GM21786 (cell line): ENCODE data around the gene LANCL3.
"Not testable (repeated sequence)": the region's sequence is repeated elsewhere in the genome, so short reads cannot be mapped to it uniquely, and the experiment has no call there.

Experiments used
- ATAC-seq: cut with Tn5 transposase; IDR thresholded peaks from one replicate; pipeline ENCODE4 v1.9.1; 2021; ENCODE audit not compliant: unreplicated experiment

The LANCL3 gene

DNA sequence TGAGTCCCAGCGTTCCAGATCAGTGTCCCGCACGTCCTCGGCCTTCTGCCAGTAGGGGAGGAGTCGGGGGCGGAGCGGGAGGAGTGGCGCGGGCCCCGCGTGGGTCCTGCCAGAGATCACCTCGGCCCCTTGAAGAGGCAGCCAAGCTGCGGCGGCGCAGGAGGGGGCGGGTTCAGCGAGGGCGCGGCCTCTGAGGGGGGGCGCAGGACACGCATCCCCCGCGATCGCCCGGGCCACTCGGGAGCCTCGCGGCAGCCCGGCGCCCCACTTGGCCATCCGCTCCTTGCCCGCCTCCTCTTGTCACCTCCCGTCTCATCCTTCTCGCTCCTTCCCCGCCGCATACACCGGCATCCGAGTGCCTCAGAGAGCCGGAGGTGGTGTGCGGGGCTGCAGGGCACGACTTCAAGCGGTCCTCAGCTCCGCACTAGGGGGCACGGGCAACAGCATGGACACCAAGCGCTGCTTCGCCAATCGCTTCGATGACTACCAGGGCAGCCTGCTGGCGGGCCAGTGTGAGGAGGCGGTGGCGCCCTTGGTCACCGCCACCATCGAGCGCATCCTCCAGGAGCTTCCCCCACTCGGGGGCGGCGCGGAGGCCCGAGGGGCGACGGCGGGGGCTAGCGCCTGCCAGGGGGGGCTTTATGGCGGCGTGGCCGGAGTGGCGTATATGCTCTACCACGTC lies at the start of gene LANCL3:
Gene LANCL3 (plus strand): TSS at position 236 of the 682 bp plus-strand sequence. CDS start 210 bp downstream, at position 446.
- not testable (repeated sequence) for ATAC-seq

- not testable (repeated sequence) for ATAC-seq
Observed at GRCh38 chrX:37523673-37524072, 47.8 kb upstream of the LANCL3 start.

GRCh38 chrX:37541991-37542390 lies 29.5 kb upstream of the LANCL3 start:
- no peak for ATAC-seq

GRCh38 chrX:37542791-37543190 lies 28.7 kb upstream of the LANCL3 start:
- no peak for ATAC-seq

- ATAC-seq = no peak
Observed at GRCh38 chrX:37543324-37543723, 28.1 kb upstream of the LANCL3 start.

GRCh38 chrX:37544531-37544930 lies 26.9 kb upstream of the LANCL3 start:
- ATAC-seq = not testable (repeated sequence)

- ATAC-seq = no peak
Observed at GRCh38 chrX:37545066-37545465, 26.4 kb upstream of the LANCL3 start.

DNA sequence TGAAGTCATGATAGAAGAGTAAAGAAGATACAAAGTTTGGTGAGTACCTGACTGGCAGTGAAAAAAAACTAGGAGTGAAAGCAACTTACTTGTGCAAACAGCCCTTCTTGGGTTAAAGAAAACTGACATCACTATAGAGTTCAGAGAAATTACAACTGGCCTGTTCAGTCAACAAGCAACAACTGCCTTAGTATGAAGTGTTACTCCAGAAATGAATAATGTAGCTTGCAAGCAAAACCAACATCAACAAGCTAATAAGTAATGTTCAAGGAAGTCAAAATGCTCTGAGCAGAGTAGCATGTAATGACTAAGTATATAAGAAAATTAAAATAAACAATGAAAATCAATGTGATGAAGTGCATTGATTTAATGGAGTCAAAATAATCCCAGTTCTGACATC lies 21.8 kb upstream of the LANCL3 start:
- not testable (repeated sequence) for ATAC-seq

- ATAC-seq = no peak
Observed at GRCh38 chrX:37553476-37553875, 18.0 kb upstream of the LANCL3 start.

GRCh38 chrX:37565254-37565653 lies 6.2 kb upstream of the LANCL3 start:
- ATAC-seq = not testable (repeated sequence)

DNA sequence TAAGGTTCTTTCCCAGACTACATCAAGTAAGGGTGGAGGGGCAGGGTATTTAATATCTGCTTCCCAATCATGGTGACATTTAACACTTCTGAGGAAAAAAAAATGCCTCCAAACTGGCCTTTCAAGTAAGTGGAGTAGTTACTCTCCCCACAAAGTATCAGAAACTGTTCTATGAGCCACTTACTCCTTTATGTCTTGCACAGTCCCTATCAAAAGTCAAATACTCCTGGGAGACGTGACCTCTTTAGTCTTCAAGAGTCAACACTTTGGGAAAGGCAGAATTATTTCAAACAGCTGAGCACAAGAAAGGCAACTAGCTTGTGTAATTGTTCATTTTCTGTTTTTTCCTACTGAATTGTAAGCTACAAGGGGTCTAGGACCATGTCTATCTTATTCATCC lies 1.1 kb upstream of the LANCL3 start:
- not testable (repeated sequence) for ATAC-seq

- not testable (repeated sequence) for ATAC-seq
Observed at GRCh38 chrX:37572108-37572587, 687 bp downstream of the LANCL3 start.

DNA sequence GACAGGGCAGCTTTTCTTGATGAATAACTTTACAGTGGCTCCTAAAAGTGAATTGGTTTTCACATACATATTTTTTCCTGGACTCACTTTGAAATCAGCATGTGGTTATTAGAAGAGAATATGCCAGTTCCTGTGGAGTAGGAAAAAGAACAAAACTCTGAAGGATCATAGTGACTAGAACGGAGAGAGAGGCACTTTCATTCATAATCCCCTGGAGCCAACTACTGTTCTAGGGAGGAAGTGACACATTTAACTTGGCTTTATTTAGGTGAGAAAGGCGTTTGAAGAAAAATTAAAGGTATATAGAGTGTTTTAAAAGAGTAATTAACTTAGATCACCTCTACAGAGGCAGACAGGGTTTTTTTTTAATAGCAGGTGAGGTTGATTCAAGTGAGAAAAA lies 1.7 kb downstream of the LANCL3 start:
- not testable (repeated sequence) for ATAC-seq

GRCh38 chrX:37578045-37578444 lies 6.6 kb downstream of the LANCL3 start:
- no peak for ATAC-seq

DNA sequence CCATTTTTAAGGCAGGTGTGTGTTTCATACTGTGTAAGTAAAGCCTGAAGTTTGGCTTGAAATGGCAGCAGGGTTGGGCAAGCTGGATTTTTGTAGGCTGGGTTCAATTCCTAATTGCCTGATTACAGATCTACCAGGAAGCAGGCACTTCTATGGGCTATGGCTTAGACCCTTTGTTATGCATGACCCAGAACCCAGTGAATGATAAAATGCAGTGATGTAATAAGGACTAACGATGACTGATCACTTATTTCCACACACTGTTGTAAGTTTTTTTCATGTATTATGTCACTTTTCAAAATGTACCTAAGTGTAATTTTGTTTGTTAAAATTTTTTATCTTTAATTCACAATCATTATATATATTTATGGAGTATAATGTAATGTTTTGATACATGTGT lies 8.6 kb downstream of the LANCL3 start:
- ATAC-seq = no peak

DNA sequence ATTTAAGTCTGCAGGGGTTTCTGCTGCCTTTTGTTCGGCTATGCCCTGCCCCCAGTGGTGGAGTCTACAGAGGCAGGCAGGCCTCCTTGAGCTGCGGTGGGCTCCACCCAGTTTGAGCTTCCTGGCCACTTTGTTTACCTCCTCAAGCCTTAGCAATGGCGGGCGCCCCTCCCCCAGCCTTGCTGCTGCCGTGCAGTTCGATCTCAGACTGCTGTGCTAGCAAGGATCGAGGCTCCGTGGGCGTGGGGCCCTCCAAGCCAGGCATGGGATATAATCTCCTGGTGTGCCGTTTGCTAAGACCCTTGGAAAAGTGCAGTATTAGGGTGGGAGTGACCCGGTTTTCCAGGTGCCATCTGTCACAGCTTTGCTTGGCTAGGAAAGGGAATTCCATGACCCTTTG lies 15.9 kb downstream of the LANCL3 start:
- ATAC-seq = not testable (repeated sequence)

- ATAC-seq = no peak
Observed at GRCh38 chrX:37590047-37590446, 18.6 kb downstream of the LANCL3 start.

DNA sequence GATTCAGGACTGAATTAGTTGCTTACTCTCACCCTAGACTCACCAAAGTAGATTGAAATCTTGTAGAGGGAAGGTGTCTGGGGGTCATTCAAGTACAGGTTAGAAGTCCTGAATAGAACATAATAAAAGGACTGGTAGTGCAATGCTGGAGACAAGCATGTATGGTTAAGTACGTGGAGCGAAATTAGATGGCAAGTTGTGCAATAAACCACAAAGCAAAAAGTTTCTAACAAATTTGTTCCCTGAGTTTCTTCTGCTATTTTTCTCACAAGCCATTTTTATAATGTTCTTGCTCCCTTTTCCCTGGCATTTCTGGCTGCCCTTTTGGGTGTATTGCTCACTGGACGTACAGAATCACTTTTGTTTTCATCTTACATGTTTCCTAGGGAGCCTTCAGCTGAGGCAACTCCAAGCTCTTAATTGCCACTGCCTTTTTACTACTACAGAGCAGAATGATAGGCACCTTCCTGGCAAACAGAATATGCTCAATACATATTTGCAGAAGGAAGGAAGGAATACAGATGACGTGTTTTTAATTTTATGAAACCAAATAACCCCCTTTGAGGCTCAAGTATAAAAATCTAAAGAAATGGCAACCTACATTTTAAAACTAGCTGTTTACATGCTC lies 23.4 kb downstream of the LANCL3 start:
- no peak for ATAC-seq

DNA sequence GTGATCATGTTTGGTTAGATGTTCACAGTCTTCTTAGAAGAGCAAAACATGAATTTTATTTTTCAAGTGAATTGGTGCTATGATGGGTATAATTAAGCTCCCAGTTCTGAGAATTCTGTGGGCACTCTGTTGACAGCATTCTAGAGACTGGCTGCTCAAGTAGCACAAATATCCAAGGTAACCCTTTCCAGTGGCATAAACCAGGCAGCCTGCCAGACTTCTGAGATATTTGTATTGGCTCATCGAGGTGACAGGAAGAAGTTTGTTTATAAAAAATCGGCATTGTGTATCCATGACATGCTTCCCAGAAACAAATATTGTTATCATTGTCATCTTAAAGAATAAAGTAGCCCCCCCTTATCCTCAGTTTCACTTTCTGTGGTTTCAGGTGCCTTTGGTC lies 28.3 kb downstream of the LANCL3 start:
- no peak for ATAC-seq

- no peak for ATAC-seq
Observed at GRCh38 chrX:37603938-37604409, 32.5 kb downstream of the LANCL3 start.

GRCh38 chrX:37607243-37607642 lies 35.8 kb downstream of the LANCL3 start:
- ATAC-seq = no peak

DNA sequence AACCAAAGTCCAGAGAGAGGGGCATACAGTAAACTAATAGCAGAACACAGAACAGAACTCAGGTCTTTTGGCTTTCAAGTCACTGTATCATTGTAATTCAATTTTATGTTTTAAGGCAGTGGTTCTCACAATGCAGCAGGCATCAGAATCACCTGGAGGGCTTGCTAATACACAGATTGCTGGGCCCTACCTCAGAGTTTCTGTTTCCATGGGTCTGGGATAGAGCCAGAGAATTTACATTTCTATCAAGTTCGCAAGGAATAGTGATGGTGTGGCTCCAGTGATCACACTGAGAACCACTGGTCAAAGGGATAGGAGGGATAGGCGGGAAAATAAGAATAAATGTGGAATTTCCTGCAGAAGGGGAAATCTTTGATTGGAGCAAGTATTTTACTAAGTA lies 36.7 kb downstream of the LANCL3 start:
- ATAC-seq = no peak
